SK-N-SH (cell line): Measurements from ENCODE around the gene SORD. TPM values are rescaled to one million over a fixed set of nuclear protein-coding genes. Genes with fewer than 3 reads are reported as not detected.

Source experiments
- CTCF ChIA-PET: fragments of 300-600, 350-600 bp; formaldehyde crosslinking; extraction: SDS; loops from one replicate; lab custom pipeline; 2021; lab: Yijun Ruan, JAX
- POLR2A ChIA-PET: fragments of 350-600 bp; sonication (Branson Sonifier 250); formaldehyde crosslinking; extraction: SDS; loops from one replicate; lab custom pipeline; 2020; ENCODE audit warnings: antibody characterized with exemption, inconsistent platforms; lab: Yijun Ruan, JAX
- DNase-seq: peaks from one replicate; pipeline ENCODE4 v3.0.0; 2012
- H2AFZ ChIP-seq: fragments of 200-600 bp; sonication (generic); 2 replicates; pipeline ENCODE4 v1.8.1; 2016; ENCODE audit warnings: antibody characterized with exemption, mild to moderate bottlenecking, low read depth
- H3F3A ChIP-seq: fragments of 200-600 bp; sonication (generic); replicated peaks from 2 replicates; pipeline ENCODE3; 2016; ENCODE audit warnings: antibody characterized with exemption, mild to moderate bottlenecking; ENCODE audit not compliant: insufficient read depth
- H3K27ac ChIP-seq, 2 experiments: fragments of 200-500 bp in 1 of 2; fragments of 200-600 bp in 1 of 2; sonication (Bioruptor generic) in 1 of 2; sonication (generic), shearing (Covaris generic) in 1 of 2; 2 replicates each; pipeline versions ENCODE4 v1.5.1 to v1.6.1; 2014 to 2016; ENCODE audit warnings: low read depth in 2 of 2, inconsistent platforms in 1 of 2, low read length in 1 of 2, mild to moderate bottlenecking in 1 of 2, mixed read lengths in 1 of 2
- H3K27me3 ChIP-seq: fragments of 200-600 bp; sonication (generic), shearing (Covaris generic); 2 replicates; pipeline ENCODE4 v1.6.1; 2016; ENCODE audit warnings: mixed run types; ENCODE audit not compliant: insufficient read depth
- H3K36me3 ChIP-seq, 2 experiments: fragments of 200-500 bp in 1 of 2; fragments of 200-600 bp in 1 of 2; sonication (Bioruptor generic) in 1 of 2; sonication (generic) in 1 of 2; replicated peaks in 1 of 2; 2 replicates each; pipeline versions ENCODE3 to v1.5.1; 2014 to 2016; ENCODE audit warnings: low read length in 1 of 2, mild to moderate bottlenecking in 1 of 2; ENCODE audit not compliant: insufficient read depth in 2 of 2, control insufficient read depth in 1 of 2
- H3K4me1 ChIP-seq, 2 experiments: fragments of 200-500 bp in 1 of 2; fragments of 200-600 bp in 1 of 2; sonication (Bioruptor generic) in 1 of 2; sonication (generic), shearing (Covaris generic) in 1 of 2; 2 replicates each; pipeline versions ENCODE4 v1.5.1 to v1.6.1; 2014 to 2016; ENCODE audit warnings: low read depth in 1 of 2, low read length in 1 of 2, mixed run types in 1 of 2; ENCODE audit not compliant: insufficient read depth in 2 of 2, control insufficient read depth in 1 of 2
- H3K4me2 ChIP-seq: fragments of 200-600 bp; sonication (generic), shearing (Covaris generic); 2 replicates; pipeline ENCODE4 v1.6.1; 2017; ENCODE audit warnings: mixed run types
- H3K4me3 ChIP-seq, 2 experiments: fragments of 200-500 bp in 1 of 2; fragments of 200-600 bp in 1 of 2; sonication (Bioruptor generic) in 1 of 2; sonication (generic), shearing (Covaris generic) in 1 of 2; 2 replicates each; pipeline versions ENCODE4 v1.5.1 to v1.8.1; 2014 to 2016; ENCODE audit warnings: low read depth in 2 of 2, inconsistent platforms in 1 of 2, low read length in 1 of 2, mild to moderate bottlenecking in 1 of 2, mixed read lengths in 1 of 2, moderate library complexity in 1 of 2
- H3K79me2 ChIP-seq: fragments of 200-600 bp; sonication (generic); 2 replicates; pipeline ENCODE4 v1.8.1; 2017; ENCODE audit warnings: mild to moderate bottlenecking; ENCODE audit not compliant: insufficient read depth
- H3K9ac ChIP-seq: fragments of 200-600 bp; sonication (generic); 2 replicates; pipeline ENCODE4 v1.6.1; 2017; ENCODE audit warnings: mixed run types
- H3K9me2 ChIP-seq: fragments of 200-600 bp; sonication (generic); 2 replicates; pipeline ENCODE4 v1.6.1; 2017; ENCODE audit warnings: mixed run types
- H3K9me3 ChIP-seq: fragments of 200-600 bp; sonication (generic); 2 replicates; pipeline ENCODE4 v1.6.1; 2017; ENCODE audit warnings: mixed run types, mild to moderate bottlenecking, moderate library complexity
- H4K20me1 ChIP-seq: fragments of 200-600 bp; sonication (generic); 2 replicates; pipeline ENCODE4 v1.6.1; 2017; ENCODE audit warnings: mild to moderate bottlenecking, mixed run types; ENCODE audit not compliant: insufficient read depth
- ELF1 ChIP-seq: IDR thresholded peaks from 2 replicates; pipeline ENCODE4 v1.4.0; 2012
- FOXJ3 ChIP-seq: sonication (generic); formaldehyde crosslinking; IDR thresholded peaks from 2 replicates; pipeline ENCODE4 v1.5.1; 2020; ENCODE audit warnings: mild to moderate bottlenecking, missing genetic modification reagents
- FOXM1 ChIP-seq: IDR thresholded peaks from 2 replicates; pipeline ENCODE4 v1.4.0; 2012; ENCODE audit warnings: low read depth, mild to moderate bottlenecking
- GABPA ChIP-seq: IDR thresholded peaks from 2 replicates; pipeline ENCODE4 v1.4.0; 2012; ENCODE audit warnings: low read depth, mild to moderate bottlenecking
- NRF1 ChIP-seq: IDR thresholded peaks from 2 replicates; pipeline ENCODE4 v1.6.1; 2012; ENCODE audit warnings: low read depth, mild to moderate bottlenecking, low read length
- RAD21 ChIP-seq: IDR thresholded peaks from 2 replicates; pipeline ENCODE4 v1.6.1; 2012; ENCODE audit warnings: mild to moderate bottlenecking, low read length
- SIN3A ChIP-seq: IDR thresholded peaks from 2 replicates; pipeline ENCODE4 v1.6.1; 2012; ENCODE audit warnings: low read depth, mild to moderate bottlenecking, low read length, moderate library complexity, borderline replicate concordance
- WGBS: methylation state at CpG from one replicate; pipeline ENCODE4 v1.1.6; 2017; ENCODE audit warnings: low lambda C conversion rate; 5-methylcytosine and 5-hydroxymethylcytosine counted together
- polyA plus RNA-seq, 3 experiments: library from polyadenylated mRNA; depleted of rRNA; stranded (reverse); fragments of >200 nt; gene quantifications; 2 replicates each; pipeline ENCODE4 v1.2.3, GENCODE V29; 2012
- TF ChIP-seq, protein P1 (sequence below): fragments of 200-600 bp; sonication (generic); IDR thresholded peaks from 2 replicates; pipeline ENCODE4 v1.6.1; 2017; ENCODE audit warnings: antibody characterized with exemption, mild to moderate bottlenecking, moderate library complexity
- TF ChIP-seq, protein P2 (sequence below): IDR thresholded peaks from 2 replicates; pipeline ENCODE4; 2012

The SORD gene
- polyA plus RNA-seq, 1 of the 3 experiments (the other 2 are of a cell fraction) = 35.1 TPM

DNA sequence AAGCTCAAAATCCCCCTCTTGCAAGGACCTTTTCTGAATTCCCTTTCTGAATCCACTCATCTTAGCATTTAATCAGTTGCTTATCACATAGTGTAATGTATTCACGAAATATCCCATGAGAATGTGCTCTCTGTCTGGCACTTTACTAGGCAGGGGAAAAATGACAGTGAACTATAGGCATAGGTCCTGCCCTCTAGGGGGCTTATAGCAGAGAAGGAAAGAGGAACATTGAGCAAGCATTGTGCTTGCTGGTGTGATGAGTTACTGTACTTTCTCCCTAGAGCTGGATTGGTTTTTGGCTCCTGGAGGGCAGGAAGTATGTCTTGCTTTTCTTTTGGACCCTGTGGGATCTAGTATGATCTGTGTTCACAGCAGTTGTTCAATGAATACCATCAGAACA is 64.5 kb downstream of the SORD start:
- Histone ChIP-seq H3K9me2 (no peaks in the 10 kb centered on the region), H3K36me3 (no peaks in the 10 kb centered on the region), H3F3A (no peaks in the 10 kb centered on the region), H3K27ac (no peak overlapping the region), H3K4me3 (no peak overlapping the region), H3K79me2 (no peaks in the 10 kb centered on the region)
- CTCF ChIA-PET = interaction anchor here (0.6 to 8.4 kb wide), 2 partner anchors 27 to 31 kb away, joined by 3 to 46 read pairs; partner anchors contain the start of gene DUOXA2
- DNase-seq = no peak
- no peak for TF ChIP-seq ELF1
- TF ChIP-seq, protein P1, sequence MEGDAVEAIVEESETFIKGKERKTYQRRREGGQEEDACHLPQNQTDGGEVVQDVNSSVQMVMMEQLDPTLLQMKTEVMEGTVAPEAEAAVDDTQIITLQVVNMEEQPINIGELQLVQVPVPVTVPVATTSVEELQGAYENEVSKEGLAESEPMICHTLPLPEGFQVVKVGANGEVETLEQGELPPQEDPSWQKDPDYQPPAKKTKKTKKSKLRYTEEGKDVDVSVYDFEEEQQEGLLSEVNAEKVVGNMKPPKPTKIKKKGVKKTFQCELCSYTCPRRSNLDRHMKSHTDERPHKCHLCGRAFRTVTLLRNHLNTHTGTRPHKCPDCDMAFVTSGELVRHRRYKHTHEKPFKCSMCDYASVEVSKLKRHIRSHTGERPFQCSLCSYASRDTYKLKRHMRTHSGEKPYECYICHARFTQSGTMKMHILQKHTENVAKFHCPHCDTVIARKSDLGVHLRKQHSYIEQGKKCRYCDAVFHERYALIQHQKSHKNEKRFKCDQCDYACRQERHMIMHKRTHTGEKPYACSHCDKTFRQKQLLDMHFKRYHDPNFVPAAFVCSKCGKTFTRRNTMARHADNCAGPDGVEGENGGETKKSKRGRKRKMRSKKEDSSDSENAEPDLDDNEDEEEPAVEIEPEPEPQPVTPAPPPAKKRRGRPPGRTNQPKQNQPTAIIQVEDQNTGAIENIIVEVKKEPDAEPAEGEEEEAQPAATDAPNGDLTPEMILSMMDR = peak; percentile 10; the same call in 1 of the 2 replicates
- TF ChIP-seq, all 33 proteins: peak for 1
- Histone ChIP-seq H3K9me3 (no peaks in the 10 kb centered on the region), H3K9ac (no peak overlapping the region), H3K4me1 (no peaks in the 10 kb centered on the region), H4K20me1 (no peaks in the 10 kb centered on the region), H3K4me2 (no peak overlapping the region), H3K27me3 (0 out of 2 replicates have a peak, but pooled peaks cover 8% of the 10 kb centered on the region), H2AFZ (no peak overlapping the region)
- 21% methylated on average over 1 of the region's 1 CpG for WGBS
- POLR2A ChIA-PET = no interaction called here

DNA sequence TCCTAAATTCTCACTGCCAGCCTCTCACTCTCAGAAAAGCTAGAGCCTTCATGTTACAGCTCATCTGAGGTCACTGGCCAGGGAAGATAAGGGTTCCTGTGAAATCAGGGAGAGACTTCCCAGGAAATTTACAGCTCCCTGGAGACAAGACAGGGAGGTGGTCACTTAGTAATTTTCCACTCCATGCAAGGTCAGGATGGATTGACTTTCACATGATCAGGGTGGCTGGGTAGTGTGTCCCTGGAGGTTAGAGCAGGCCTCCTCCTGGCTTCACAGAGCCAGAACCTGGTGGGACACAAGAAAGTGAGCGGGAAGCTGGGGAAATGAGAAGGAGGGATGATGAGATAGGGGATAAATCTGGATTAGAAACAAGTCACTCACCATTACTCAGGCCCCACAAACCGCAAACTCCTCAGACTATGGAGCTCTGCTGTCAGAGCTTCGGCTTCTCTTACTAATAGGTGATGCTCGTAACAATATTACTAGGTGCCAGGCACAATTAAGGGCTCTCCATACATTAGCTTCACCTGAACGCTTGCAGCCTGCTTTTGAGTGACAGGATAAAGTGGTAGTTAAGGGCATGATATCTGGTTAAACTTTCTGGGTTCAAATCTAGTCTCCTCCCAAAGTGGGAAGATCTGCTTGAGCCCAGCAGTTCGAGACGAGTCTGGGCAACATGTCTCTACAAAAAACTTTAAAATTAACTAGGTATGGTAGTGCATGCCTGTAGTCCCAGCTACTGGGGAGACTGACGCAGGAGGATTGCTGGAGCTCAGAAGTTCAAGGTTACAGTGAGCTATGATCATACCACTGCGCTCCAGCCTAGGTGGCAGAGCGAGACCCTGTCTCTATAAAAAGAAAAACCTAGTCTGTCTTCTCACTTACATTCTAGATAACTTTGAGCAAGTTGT is 66.1 kb downstream of the SORD start:
- ChIA-PET POLR2A (no interaction called here), CTCF (interaction anchor here (0.7 to 8.4 kb wide), 4 partner anchors 21 to 116 kb away, joined by 3 to 46 read pairs (median 3); no protein-coding TSS in a partner anchor)
- H3K79me2 ChIP-seq = no peaks in the 10 kb centered on the region
- TF ChIP-seq, protein P2, sequence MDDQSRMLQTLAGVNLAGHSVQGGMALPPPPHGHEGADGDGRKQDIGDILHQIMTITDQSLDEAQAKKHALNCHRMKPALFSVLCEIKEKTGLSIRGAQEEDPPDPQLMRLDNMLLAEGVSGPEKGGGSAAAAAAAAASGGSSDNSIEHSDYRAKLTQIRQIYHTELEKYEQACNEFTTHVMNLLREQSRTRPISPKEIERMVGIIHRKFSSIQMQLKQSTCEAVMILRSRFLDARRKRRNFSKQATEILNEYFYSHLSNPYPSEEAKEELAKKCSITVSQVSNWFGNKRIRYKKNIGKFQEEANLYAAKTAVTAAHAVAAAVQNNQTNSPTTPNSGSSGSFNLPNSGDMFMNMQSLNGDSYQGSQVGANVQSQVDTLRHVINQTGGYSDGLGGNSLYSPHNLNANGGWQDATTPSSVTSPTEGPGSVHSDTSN = no peak
- TF ChIP-seq FOXJ3 (no peak), RAD21 (no peak), FOXM1 (no peak), SIN3A (no peak), GABPA (no peak), NRF1 (no peak)
- H3K36me3 ChIP-seq = no peaks in the 10 kb centered on the region
- WGBS = 58% methylated on average over 10 of the region's 10 CpGs
- no peaks in the 10 kb centered on the region for H4K20me1 ChIP-seq
- no peak overlapping the region for H3K4me2 ChIP-seq
- no peak overlapping the region for H3K4me3 ChIP-seq
- H2AFZ ChIP-seq = no peak overlapping the region
- DNase-seq = no peak
- no peaks in the 10 kb centered on the region for H3K9me2 ChIP-seq
- H3K27me3 ChIP-seq = 0 out of 2 replicates have a peak, but pooled peaks cover 8% of the 10 kb centered on the region
- no peak overlapping the region for H3K9ac ChIP-seq
- H3K27ac ChIP-seq = no peak overlapping the region
- H3F3A ChIP-seq = no peaks in the 10 kb centered on the region
- H3K4me1 ChIP-seq = no peaks in the 10 kb centered on the region
- no peaks in the 10 kb centered on the region for H3K9me3 ChIP-seq
